HT1080 (cell line): ENCODE results near the gene KMT2B. TPM values are rescaled to one million over a fixed set of nuclear protein-coding genes. Genes with fewer than 3 reads are reported as not detected.
A peak's percentile ranks its signal among the peaks of the same experiment; 100 is the strongest.
"Not testable (repeated sequence)": the region's sequence is repeated elsewhere in the genome, so short reads cannot be mapped to it uniquely, and the experiment has no call there.

ENCODE experiments used
- DNase-seq: peaks from one replicate; pipeline ENCODE4 v3.0.0-alpha.2; 2015; ENCODE audit warnings: low read depth
- polyA plus RNA-seq, 2 experiments: library from polyadenylated mRNA; depleted of rRNA; stranded (reverse); fragments of >200 nt; gene quantifications; 2 replicates each; pipeline ENCODE4 v1.2.3, GENCODE V29; 2015
- total RNA-seq: library from RNA; depleted of rRNA; stranded (reverse); fragments of >200 nt; shearing (Covaris generic); gene quantifications from 2 replicates; pipeline ENCODE4 v1.2.3, GENCODE V29; 2014; rRNA removed

KMT2B gene, protein sequence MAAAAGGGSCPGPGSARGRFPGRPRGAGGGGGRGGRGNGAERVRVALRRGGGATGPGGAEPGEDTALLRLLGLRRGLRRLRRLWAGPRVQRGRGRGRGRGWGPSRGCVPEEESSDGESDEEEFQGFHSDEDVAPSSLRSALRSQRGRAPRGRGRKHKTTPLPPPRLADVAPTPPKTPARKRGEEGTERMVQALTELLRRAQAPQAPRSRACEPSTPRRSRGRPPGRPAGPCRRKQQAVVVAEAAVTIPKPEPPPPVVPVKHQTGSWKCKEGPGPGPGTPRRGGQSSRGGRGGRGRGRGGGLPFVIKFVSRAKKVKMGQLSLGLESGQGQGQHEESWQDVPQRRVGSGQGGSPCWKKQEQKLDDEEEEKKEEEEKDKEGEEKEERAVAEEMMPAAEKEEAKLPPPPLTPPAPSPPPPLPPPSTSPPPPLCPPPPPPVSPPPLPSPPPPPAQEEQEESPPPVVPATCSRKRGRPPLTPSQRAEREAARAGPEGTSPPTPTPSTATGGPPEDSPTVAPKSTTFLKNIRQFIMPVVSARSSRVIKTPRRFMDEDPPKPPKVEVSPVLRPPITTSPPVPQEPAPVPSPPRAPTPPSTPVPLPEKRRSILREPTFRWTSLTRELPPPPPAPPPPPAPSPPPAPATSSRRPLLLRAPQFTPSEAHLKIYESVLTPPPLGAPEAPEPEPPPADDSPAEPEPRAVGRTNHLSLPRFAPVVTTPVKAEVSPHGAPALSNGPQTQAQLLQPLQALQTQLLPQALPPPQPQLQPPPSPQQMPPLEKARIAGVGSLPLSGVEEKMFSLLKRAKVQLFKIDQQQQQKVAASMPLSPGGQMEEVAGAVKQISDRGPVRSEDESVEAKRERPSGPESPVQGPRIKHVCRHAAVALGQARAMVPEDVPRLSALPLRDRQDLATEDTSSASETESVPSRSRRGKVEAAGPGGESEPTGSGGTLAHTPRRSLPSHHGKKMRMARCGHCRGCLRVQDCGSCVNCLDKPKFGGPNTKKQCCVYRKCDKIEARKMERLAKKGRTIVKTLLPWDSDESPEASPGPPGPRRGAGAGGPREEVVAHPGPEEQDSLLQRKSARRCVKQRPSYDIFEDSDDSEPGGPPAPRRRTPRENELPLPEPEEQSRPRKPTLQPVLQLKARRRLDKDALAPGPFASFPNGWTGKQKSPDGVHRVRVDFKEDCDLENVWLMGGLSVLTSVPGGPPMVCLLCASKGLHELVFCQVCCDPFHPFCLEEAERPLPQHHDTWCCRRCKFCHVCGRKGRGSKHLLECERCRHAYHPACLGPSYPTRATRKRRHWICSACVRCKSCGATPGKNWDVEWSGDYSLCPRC (N-terminal part only)
- total RNA-seq: 7.7 and 10.9 TPM in 2 replicates
- polyA plus RNA-seq (2015; cell fraction: cytosol; rRNA removed): 16.5 and 21.6 TPM in 2 replicates
- 80.4 and 87.4 TPM in 2 replicates for polyA plus RNA-seq (2015; cell fraction: nucleus; rRNA removed)

- peak; percentile 97 for DNase-seq
These were observed at the start of gene KMT2B for GRCh38 chr19:35717665-35718344. KMT2B (plus strand) TSS chr19:35718003; CDS start chr19:35718019, 16 bp downstream.

GRCh38 chr19:35669566-35669965 is 48.2 kb upstream of the KMT2B start:
- no peak for DNase-seq

DNA sequence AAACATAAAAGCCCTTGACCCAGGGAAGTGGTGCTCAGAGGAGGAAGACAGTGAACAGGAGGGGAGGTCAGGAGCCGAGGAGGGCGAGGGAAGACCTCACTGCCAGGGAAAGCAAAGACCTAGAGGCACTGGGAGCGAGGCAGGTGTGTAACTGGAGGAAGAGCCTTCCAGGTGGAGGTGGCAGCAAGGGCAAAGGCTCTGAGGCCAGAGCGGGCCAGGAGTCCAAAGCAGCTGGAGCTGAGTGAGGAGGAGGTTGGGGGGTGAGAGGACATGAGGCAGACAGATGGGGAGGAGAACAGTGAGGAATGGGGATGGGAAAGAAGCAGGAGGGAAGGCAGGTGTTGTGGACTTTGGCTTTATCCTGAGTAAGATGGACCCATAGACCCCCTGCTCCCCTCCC is 47.8 kb upstream of the KMT2B start:
- no peak for DNase-seq

DNA sequence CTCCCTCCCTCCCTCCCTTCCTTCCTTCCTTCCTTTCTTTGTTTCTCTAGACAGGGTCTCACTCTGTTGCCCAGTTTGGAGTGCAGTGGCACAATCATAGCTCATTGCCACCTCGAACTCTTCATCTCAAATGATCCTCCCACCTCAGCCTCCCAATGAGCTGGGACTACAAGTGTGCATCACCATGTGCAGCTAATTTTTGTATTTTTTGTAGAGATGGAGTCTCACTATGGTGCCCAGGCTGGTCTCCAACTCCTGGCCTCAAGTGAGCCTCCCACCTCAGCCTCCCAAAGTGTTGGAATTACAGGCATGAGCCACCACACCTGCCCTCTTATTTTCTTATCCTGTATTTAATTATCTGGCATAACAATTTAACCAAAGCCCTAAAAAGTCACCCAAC is 47.1 kb upstream of the KMT2B start:
- no peak for DNase-seq

- DNase-seq: no peak
These were observed 46.0 kb upstream of the KMT2B start for GRCh38 chr19:35671818-35672217.

- DNase-seq: peak; percentile 56
These were observed 44.5 kb upstream of the KMT2B start for GRCh38 chr19:35673121-35673804.

- no peak for DNase-seq
These were observed 42.1 kb upstream of the KMT2B start for GRCh38 chr19:35675589-35676140.

DNA sequence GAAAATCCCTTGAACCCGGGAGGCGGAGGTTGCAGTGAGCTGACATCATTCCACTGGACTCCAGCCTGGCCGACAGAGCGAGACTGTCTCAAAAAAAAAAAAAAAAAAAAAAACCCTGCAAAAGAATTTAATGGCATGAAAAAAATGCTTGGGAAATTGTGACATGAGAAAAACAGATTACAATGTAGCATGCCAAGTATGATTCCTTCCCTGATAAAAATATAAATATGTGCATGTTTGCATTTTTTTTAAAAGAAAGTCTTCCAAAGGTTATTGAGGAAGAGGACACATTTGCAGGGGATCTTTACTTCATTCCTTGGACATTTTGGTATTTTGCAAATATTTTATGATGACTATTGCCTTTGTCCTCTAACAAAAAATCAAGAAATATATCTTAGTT is 28.0 kb upstream of the KMT2B start:
- DNase-seq: no peak

- DNase-seq: not testable (repeated sequence)
These were observed 26.7 kb upstream of the KMT2B start for GRCh38 chr19:35691106-35691505.

GRCh38 chr19:35692010-35692409 is 25.8 kb upstream of the KMT2B start:
- no peak for DNase-seq

DNA sequence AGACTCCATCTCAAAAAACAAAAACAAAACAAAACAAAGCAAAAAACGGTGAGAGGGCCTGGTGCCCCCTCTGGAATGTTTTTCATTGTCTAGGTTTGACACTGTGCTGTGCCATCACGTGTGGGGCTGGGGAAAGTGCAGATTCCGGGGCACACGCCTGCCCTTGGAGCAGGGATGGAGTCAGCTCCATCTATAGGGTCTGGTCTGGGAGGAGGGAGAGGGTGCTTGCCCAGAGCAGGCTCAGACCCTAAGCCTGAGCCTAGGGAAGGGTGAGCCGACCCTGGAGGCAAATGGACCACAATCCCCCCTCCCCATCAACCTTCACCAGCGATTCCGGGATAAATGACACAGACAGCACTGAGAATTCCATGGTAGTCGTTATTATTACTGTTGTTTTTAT is 24.4 kb upstream of the KMT2B start:
- no peak for DNase-seq

- peak; percentile 77 for DNase-seq
These were observed 23.8 kb upstream of the KMT2B start for GRCh38 chr19:35693835-35694599.

DNA sequence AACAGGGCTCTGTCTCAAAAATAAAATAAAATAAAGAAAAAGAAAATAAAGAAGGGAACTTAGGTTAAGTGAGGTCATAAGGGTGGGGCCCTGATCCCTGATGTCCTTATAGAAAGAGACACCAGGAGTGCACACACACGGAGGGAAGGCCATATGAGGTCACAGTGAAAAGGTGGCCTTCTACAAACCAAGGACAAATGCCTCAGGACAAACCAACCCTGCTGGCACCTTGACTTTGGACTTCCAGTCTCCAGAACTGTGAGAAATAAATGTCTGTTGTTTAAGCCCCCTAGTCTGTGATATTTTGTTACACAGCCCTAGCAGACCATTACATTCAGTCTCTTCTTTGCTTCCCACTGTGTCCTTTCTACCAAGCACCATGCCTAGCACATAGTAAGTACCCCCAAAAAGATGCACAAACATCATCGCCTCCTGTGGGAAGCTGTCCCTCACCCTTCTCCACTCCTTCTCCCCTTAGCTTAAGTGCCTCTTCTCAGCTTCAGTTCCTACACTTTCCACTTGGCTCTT is 21.8 kb upstream of the KMT2B start:
- DNase-seq: no peak

GRCh38 chr19:35696835-35697234 is 21.0 kb upstream of the KMT2B start:
- no peak for DNase-seq

GRCh38 chr19:35702223-35703012 is 15.4 kb upstream of the KMT2B start:
- DNase-seq: peak; percentile 94

DNA sequence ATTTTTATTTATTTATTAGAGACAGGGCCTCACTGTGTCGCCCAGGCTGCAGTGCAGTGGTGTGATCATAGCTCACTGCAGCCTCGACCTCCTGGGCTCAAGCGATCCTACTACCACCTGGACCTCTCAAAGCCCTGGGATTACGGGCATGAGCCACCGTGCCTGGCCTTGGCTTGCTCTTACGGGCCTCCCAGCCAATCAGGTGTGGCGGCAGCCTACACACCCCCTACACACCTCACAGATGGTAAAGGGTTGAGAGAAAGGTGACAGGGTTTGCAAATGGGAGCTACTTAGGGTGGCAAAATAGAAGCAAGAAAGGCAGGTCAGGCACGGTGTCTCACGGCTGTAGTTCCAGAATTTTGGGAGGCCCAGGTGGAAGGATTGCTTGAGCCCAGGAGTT is 14.5 kb upstream of the KMT2B start:
- no peak for DNase-seq

DNA sequence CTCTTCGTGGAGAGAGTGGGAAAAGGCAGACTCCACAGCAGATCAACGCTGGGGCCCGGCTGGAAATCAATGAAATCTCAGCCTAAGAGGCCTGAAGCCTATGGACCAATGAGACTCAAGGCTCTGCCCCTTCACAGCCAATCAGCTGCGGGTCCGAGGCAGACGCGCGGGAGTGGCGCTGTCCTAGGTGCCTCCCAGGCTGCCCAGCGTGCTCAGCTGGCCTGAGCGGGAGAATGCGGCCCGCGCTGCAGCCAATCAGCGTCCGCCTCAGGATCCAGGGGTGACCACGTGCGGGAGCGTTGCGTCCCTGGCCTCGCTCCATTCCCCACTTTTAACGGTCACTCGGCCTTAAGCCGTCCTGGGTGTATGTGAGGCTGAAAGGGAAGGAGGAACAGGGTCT is 13.6 kb upstream of the KMT2B start, which contains the start of gene ZBTB32:
ZBTB32 (plus strand) TSS at position 341 of the 400 bp plus-strand sequence. CDS start 10,069 bp downstream, outside the sequence.
- peak; percentile 21 for DNase-seq

DNA sequence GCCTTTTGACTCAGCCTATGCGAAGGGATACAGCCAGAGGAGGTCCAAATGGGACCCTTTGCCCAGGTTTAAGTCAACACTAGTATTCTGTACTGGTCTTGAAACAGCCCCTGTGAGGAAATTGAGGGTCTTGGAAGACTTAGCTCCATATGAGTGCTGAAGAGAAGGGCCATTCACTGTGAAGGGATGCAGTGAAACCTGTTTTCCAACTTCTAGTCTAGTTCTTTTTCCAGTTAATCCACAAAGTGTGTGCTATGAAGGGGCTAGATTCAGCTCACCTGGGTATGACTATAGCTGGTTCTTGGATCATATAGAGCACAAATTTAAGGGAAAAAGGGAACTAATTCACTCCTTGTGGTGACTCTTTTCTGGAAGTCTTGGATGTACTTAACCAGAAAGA is 9.4 kb upstream of the KMT2B start:
- no peak for DNase-seq
